Keratinocyte (primary cell): Measurements from ENCODE around the gene GGCX. TPM values are rescaled to one million over a fixed set of nuclear protein-coding genes. Genes with fewer than 3 reads are reported as not detected.

ENCODE experiments used
- DNase-seq: peaks from one replicate; pipeline ENCODE4 v3.0.0-alpha.2; 2011; ENCODE audit warnings: low read depth, missing footprints, low spot score
- FAIRE-seq: peaks from 2 replicates; lab custom pipeline; 2011; peaks lifted over from hg19 to GRCh38; lab: Jason Lieb, UNC
- H2AFZ ChIP-seq: 2 replicates; pipeline ENCODE4 v1.6.0; 2012; ENCODE audit warnings: low read length, control low read depth, inconsistent platforms; ENCODE audit not compliant: control insufficient read depth
- H3K27ac ChIP-seq: 2 replicates; pipeline ENCODE4 v1.5.1; 2011; ENCODE audit warnings: low read length; ENCODE audit not compliant: control insufficient read depth, insufficient read depth
- H3K27me3 ChIP-seq: 3 replicates; pipeline ENCODE4 v1.6.0; 2011; ENCODE audit warnings: low read length; ENCODE audit not compliant: control insufficient read depth, insufficient read depth; ENCODE audit errors: extremely low read depth
- H3K36me3 ChIP-seq, 2 experiments: 2 replicates in 1 of 2; 3 replicates in 1 of 2; pipeline ENCODE4 v1.5.1; 2011; ENCODE audit warnings: low read length in 2 of 2, mild to moderate bottlenecking in 1 of 2; ENCODE audit not compliant: control insufficient read depth in 2 of 2, insufficient read depth in 2 of 2; ENCODE audit errors: extremely low read depth in 1 of 2
- H3K4me1 ChIP-seq: 3 replicates; pipeline ENCODE4 v1.5.1; 2011; ENCODE audit warnings: low read length; ENCODE audit not compliant: control insufficient read depth, insufficient read depth; ENCODE audit errors: extremely low read depth
- H3K4me2 ChIP-seq: 3 replicates; pipeline ENCODE4 v1.6.0; 2011; ENCODE audit warnings: low read depth, low read length; ENCODE audit not compliant: control insufficient read depth, insufficient read depth; ENCODE audit errors: extremely low read depth
- H3K4me3 ChIP-seq, 3 experiments: fragments of 200-600 bp in 1 of 3; sonication (generic) in 1 of 3; 2 replicates in 2 of 3; 3 replicates in 1 of 3; pipeline ENCODE4 v1.5.1; 2011 to 2016; ENCODE audit warnings: low read length in 3 of 3, mild to moderate bottlenecking in 3 of 3, control low read depth in 2 of 3, inconsistent platforms in 1 of 3, low read depth in 1 of 3, mixed read lengths in 1 of 3, mixed run types in 1 of 3, moderate library complexity in 1 of 3; ENCODE audit not compliant: control insufficient read depth in 2 of 3, insufficient read depth in 2 of 3; ENCODE audit errors: extremely low read depth in 1 of 3
- H3K79me2 ChIP-seq: 2 replicates; pipeline ENCODE4 v1.6.0; 2012; ENCODE audit warnings: low read length; ENCODE audit not compliant: control insufficient read depth, insufficient read depth
- H3K9ac ChIP-seq: 3 replicates; pipeline ENCODE4 v1.6.0; 2011; ENCODE audit warnings: low read length; ENCODE audit not compliant: control insufficient read depth, insufficient read depth; ENCODE audit errors: extremely low read depth
- H3K9me1 ChIP-seq: 3 replicates; pipeline ENCODE4 v1.6.0; 2011; ENCODE audit warnings: low read length; ENCODE audit not compliant: control insufficient read depth, insufficient read depth; ENCODE audit errors: extremely low read depth
- H3K9me3 ChIP-seq: 2 replicates; pipeline ENCODE4 v1.5.1; 2012; ENCODE audit warnings: low read depth, low read length; ENCODE audit not compliant: control insufficient read depth
- H4K20me1 ChIP-seq: 3 replicates; pipeline ENCODE4 v1.6.0; 2011; ENCODE audit warnings: low read length; ENCODE audit not compliant: control insufficient read depth, insufficient read depth; ENCODE audit errors: extremely low read depth
- CTCF ChIP-seq, 3 experiments: IDR thresholded peaks in 1 of 3; conservative IDR thresholded peaks in 1 of 3; optimal IDR thresholded peaks in 1 of 3; 2 replicates in 2 of 3; 3 replicates in 1 of 3; pipeline versions ENCODE3 to v1.5.1; 2011; ENCODE audit warnings: low read length in 3 of 3, mild to moderate bottlenecking in 3 of 3, moderate library complexity in 2 of 3, control low read depth in 1 of 3, inconsistent platforms in 1 of 3; ENCODE audit not compliant: insufficient read depth in 2 of 3; ENCODE audit errors: extremely low read depth in 1 of 3
- EZH2 ChIP-seq: IDR thresholded peaks from one replicate; pipeline ENCODE4 v1.6.1; 2012; ENCODE audit warnings: inconsistent platforms, mild to moderate bottlenecking, low read length, moderate library complexity
- dilution Hi-C: fragments of 300-500 bp; cut with MboI; formaldehyde crosslinking; loops from one replicate; pipeline ENCODE4 v1.7.0; 2020; ENCODE audit warnings: low sequenced_read_pairs; ENCODE audit not compliant: extremely low pct_ligation_motif_present
- polyA plus RNA-seq, 5 experiments: library from polyadenylated mRNA; depleted of rRNA in 3 of 5; stranded (reverse) in 3 of 5; stranded (forward) in 1 of 5; unstranded in 1 of 5; fragments of >200 nt; gene quantifications; 1 replicate in 1 of 5; 2 replicates in 3 of 5; 3 replicates in 1 of 5; pipeline versions ENCODE4 v1.2.1 to v1.2.3, GENCODE V29; 2011 to 2012; ENCODE audit warnings: missing spikeins in 2 of 5, low read depth in 1 of 5, low replicate concordance in 1 of 5

The GGCX gene
- polyA plus RNA-seq, 1 donor (not counting 4 experiments of a cell fraction or from before 2014, with no cell fraction given) = 34.3 TPM

- no peak for DNase-seq
- Histone ChIP-seq H3K27ac (peak within 1 kb of the TSS; percentile 98), H3K9ac (peak within 1 kb of the TSS; percentile 100), H2AFZ (peak within 1 kb of the TSS; percentile 86), H3K79me2 (peaks cover 55% of the 10 kb centered on the region), H4K20me1 (peaks cover 32% of the 10 kb centered on the region), H3K4me3 (peak within 1 kb of the TSS; percentile 75 to 97 (median 86)), H3K9me3 (no peaks in the 10 kb centered on the region), H3K36me3 (peaks cover 11 to 38% of the 10 kb centered on the region in 2 experiments), H3K27me3 (no peaks in the 10 kb centered on the region), H3K4me1 (peaks cover 50% of the 10 kb centered on the region), H3K9me1 (peaks cover 2% of the 10 kb centered on the region), H3K4me2 (peak within 1 kb of the TSS; percentile 98)
- FAIRE-seq = no peak
- dilution Hi-C loops = no loop called here
- TF ChIP-seq EZH2 (no peak), CTCF (optimal IDR thresholded peaks at IDR 0.05 in 1 of 3, IDR thresholded peaks at IDR 0.05 in 1 of 3, conservative IDR thresholded peaks at IDR 0.05 in 1 of 3; ENCODE audit: extremely low read depth in 1 of 3, insufficient read depth in 2 of 3, low read length in 3 of 3) (peak; percentile 55 to 72 (median 63))
These were observed 22.6 kb downstream of the GGCX start, which contains the start of gene MAT2A for GRCh38 chr2:85538507-85539360. MAT2A (plus strand) TSS chr2:85539168; CDS start chr2:85539288, 120 bp downstream.

GRCh38 chr2:85537600-85538506 is 23.4 kb downstream of the GGCX start:
- Histone ChIP-seq H3K9ac (peak overlapping the region; percentile 100), H3K27me3 (no peaks in the 10 kb centered on the region), H4K20me1 (peaks cover 31% of the 10 kb centered on the region), H2AFZ (peak overlapping the region; percentile 86), H3K9me3 (no peaks in the 10 kb centered on the region), H3K4me3 (peak overlapping the region; percentile 75 to 97 (median 86)), H3K9me1 (peaks cover 2% of the 10 kb centered on the region), H3K79me2 (peaks cover 52% of the 10 kb centered on the region), H3K4me1 (peaks cover 42% of the 10 kb centered on the region), H3K27ac (peak overlapping the region; percentile 98), H3K36me3 (peaks cover 9 to 33% of the 10 kb centered on the region in 2 experiments), H3K4me2 (peak overlapping the region; percentile 98)
- TF ChIP-seq EZH2 (no peak), CTCF (optimal IDR thresholded peaks at IDR 0.05 in 1 of 3, IDR thresholded peaks at IDR 0.05 in 1 of 3, conservative IDR thresholded peaks at IDR 0.05 in 1 of 3; ENCODE audit: extremely low read depth in 1 of 3, insufficient read depth in 2 of 3, low read length in 3 of 3) (peak in 1 of 3 experiments; percentile 38)
- dilution Hi-C loops = no loop called here
- DNase-seq (no peak), FAIRE-seq (no peak)
